Raji (cell line): Measurements from ENCODE around the gene GRK6.

ENCODE experiments used
- POLR2A ChIP-seq: IDR thresholded peaks from 2 replicates; pipeline ENCODE4 v1.6.1; 2011; ENCODE audit warnings: low read depth, low read length, control low read depth; ENCODE audit not compliant: insufficient read depth

Gene GRK6

GRCh38 chr5:177430140-177430951 is 3.9 kb downstream of the GRK6 start:
- TF ChIP-seq POLR2A: no peak

- TF ChIP-seq POLR2A: no peak
These were observed 4.5 kb downstream of the GRK6 start for GRCh38 chr5:177430972-177431316.

GRCh38 chr5:177431317-177432142 is 5.1 kb downstream of the GRK6 start:
- peak; percentile 23; the same call in 1 of the 2 replicates for TF ChIP-seq POLR2A

GRCh38 chr5:177432143-177432838 is 5.8 kb downstream of the GRK6 start:
- TF ChIP-seq POLR2A: no peak

GRCh38 chr5:177432839-177433657 is 6.6 kb downstream of the GRK6 start:
- TF ChIP-seq POLR2A: no peak

GRCh38 chr5:177433658-177434217 is 7.3 kb downstream of the GRK6 start:
- TF ChIP-seq POLR2A: no peak

GRCh38 chr5:177434437-177434836 is 8.0 kb downstream of the GRK6 start:
- no peak for TF ChIP-seq POLR2A

- TF ChIP-seq POLR2A: no peak
These were observed 8.7 kb downstream of the GRK6 start for GRCh38 chr5:177434942-177435738.

GRCh38 chr5:177435847-177436536 is 9.5 kb downstream of the GRK6 start:
- no peak for TF ChIP-seq POLR2A

GRCh38 chr5:177437623-177438022 is 11.1 kb downstream of the GRK6 start:
- TF ChIP-seq POLR2A: no peak

- TF ChIP-seq POLR2A: no peak
These were observed 12.0 kb downstream of the GRK6 start for GRCh38 chr5:177438468-177438867.

GRCh38 chr5:177439518-177440053 is 13.1 kb downstream of the GRK6 start:
- no peak for TF ChIP-seq POLR2A
